ENCODE data around the gene SPDYE1.
"Not testable (repeated sequence)": the region's sequence is repeated elsewhere in the genome, so short reads cannot be mapped to it uniquely, and the experiment has no call there.

SPDYE1 gene

GRCh38 chr7:43977525-43977924 is 20.2 kb upstream of the SPDYE1 start:
- Mint-ChIP-seq H3K27ac (ENCODE audit: low read depth) (no peak overlapping the region), H3K4me3 (no peak overlapping the region), H3K27me3 (no peaks in the 10 kb centered on the region), H3K9me3 (no peaks in the 10 kb centered on the region), H3K36me3 (ENCODE audit: insufficient read depth) (no peaks in the 10 kb centered on the region), H3K4me1 (no peaks in the 10 kb centered on the region)
- no peak for ATAC-seq (replicated peaks; ENCODE audit: extremely low read depth, poor library complexity, severe bottlenecking)
- DNase-seq (ENCODE audit: low spot score in 2 of 2), result no peak

DNA sequence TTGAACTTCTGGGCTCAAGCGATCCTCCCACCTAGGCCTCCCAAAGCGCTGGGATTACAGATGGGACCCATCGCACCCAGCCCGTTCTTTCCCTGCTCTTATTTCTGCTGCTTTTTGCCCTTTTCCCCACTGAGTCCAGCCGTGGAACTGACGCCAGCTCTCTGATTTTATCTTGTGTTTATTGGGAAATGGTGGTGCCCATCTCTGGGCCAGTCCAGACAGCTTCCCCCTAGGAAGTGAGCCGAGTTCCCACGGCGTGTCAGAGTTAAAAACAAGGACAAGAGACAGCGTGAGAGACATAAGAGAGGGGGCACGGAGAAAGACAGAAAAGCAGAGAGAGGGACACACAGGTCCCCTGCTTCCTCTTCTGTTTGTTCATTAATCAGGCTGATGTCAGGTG is 19.6 kb upstream of the SPDYE1 start:
- not testable (repeated sequence) for H3K4me3 Mint-ChIP-seq; H3K4me1 Mint-ChIP-seq; ATAC-seq (replicated peaks; ENCODE audit: extremely low read depth, poor library complexity, severe bottlenecking); H3K36me3 Mint-ChIP-seq (ENCODE audit: insufficient read depth); DNase-seq (ENCODE audit: low spot score in 2 of 2); H3K27me3 Mint-ChIP-seq; H3K9me3 Mint-ChIP-seq; H3K27ac Mint-ChIP-seq (ENCODE audit: low read depth)

DNA sequence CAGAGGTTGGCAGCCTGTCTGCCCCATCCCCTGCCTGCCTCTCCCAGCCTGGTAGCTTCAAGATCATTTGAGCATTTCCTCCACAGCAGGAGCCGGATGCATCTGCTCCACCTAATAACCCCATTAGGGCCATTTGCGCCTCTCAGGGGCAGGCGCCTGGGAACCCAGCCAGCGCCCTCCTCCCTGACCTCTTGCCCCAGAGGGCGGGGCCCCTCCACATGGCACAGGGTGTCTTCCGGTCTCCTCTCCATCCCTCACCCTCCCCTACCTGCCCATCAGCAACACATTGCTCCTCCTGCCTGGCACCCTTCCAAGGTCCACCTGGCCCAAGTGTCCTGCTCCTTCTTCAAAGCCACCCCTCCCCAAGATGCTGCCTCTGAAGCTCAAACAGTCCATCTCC is 14.8 kb upstream of the SPDYE1 start:
- not testable (repeated sequence) for H3K4me3 Mint-ChIP-seq; H3K4me1 Mint-ChIP-seq; H3K36me3 Mint-ChIP-seq (ENCODE audit: insufficient read depth); H3K27me3 Mint-ChIP-seq; H3K27ac Mint-ChIP-seq (ENCODE audit: low read depth); DNase-seq (ENCODE audit: low spot score in 2 of 2); ATAC-seq (replicated peaks; ENCODE audit: extremely low read depth, poor library complexity, severe bottlenecking); H3K9me3 Mint-ChIP-seq

DNA sequence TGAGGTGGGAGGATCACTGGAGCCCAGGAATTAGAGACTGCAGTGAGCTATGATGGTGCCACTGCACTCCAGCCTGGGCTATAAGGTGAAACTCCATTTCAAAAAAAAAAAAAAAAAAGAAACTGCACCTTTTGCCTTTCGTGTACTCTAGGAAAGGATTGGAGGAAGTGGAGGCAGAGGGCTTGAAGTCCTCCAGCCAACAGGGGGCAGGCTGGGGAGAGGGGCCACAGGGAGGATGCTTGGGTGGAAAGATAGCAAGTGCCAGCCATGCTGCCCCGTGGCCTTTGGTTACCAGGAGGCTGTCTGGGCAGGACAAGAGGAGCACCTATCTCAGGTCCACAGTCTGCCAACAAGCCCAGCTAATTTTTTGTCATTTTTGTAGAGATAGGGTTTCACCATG is 14.0 kb upstream of the SPDYE1 start:
- H3K27ac Mint-ChIP-seq (ENCODE audit: low read depth); H3K27me3 Mint-ChIP-seq; DNase-seq (ENCODE audit: low spot score in 2 of 2); H3K36me3 Mint-ChIP-seq (ENCODE audit: insufficient read depth); ATAC-seq (replicated peaks; ENCODE audit: extremely low read depth, poor library complexity, severe bottlenecking); H3K9me3 Mint-ChIP-seq; H3K4me3 Mint-ChIP-seq; H3K4me1 Mint-ChIP-seq: not testable (repeated sequence)

- H3K4me1 Mint-ChIP-seq, H3K4me3 Mint-ChIP-seq: not testable (repeated sequence)
- ATAC-seq (replicated peaks; ENCODE audit: extremely low read depth, poor library complexity, severe bottlenecking), result peak; percentile 84
Measured at GRCh38 chr7:43985904-43986864, 11.5 kb upstream of the SPDYE1 start.

DNA sequence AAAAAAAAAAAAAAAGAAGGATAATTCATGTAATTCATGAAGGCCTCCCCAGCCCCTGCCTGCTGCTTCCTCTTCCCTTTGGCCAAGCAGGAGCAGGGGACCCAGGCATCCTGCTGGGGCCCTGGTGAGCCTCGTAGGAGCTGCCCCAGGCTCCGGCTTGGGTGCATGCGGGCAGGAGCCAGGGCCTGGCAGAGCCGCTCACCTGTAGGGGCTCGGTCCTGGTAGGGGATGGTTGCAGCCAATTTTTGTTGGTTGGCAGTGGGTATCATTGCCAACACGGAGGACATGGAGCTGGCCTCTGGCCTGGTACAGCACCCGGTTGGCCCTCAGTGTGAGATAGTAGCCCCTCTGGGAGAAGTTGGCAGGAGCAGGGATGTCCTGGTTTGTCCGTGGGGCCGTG is 10.2 kb upstream of the SPDYE1 start:
- not testable (repeated sequence) for H3K27ac Mint-ChIP-seq (ENCODE audit: low read depth); H3K36me3 Mint-ChIP-seq (ENCODE audit: insufficient read depth); H3K27me3 Mint-ChIP-seq; DNase-seq (ENCODE audit: low spot score in 2 of 2); ATAC-seq (replicated peaks; ENCODE audit: extremely low read depth, poor library complexity, severe bottlenecking); H3K4me1 Mint-ChIP-seq; H3K4me3 Mint-ChIP-seq; H3K9me3 Mint-ChIP-seq

More at GRCh38 chr7:43985904-43986864, 11.5 kb upstream of the SPDYE1 start:
- not testable (repeated sequence) for H3K9me3 Mint-ChIP-seq; H3K27ac Mint-ChIP-seq (ENCODE audit: low read depth); H3K36me3 Mint-ChIP-seq (ENCODE audit: insufficient read depth); H3K27me3 Mint-ChIP-seq
- DNase-seq (ENCODE audit: low spot score in 2 of 2), result peak in 1 of 2 donors; percentile 76

GRCh38 chr7:43990011-43990585 is 7.6 kb upstream of the SPDYE1 start:
- DNase-seq (ENCODE audit: low spot score in 2 of 2); H3K27ac Mint-ChIP-seq (ENCODE audit: low read depth); H3K27me3 Mint-ChIP-seq; H3K4me1 Mint-ChIP-seq; H3K9me3 Mint-ChIP-seq; ATAC-seq (replicated peaks; ENCODE audit: extremely low read depth, poor library complexity, severe bottlenecking); H3K4me3 Mint-ChIP-seq: not testable (repeated sequence)
- H3K36me3 Mint-ChIP-seq (ENCODE audit: insufficient read depth), result peaks cover 12% of the 10 kb centered on the region

- not testable (repeated sequence) for H3K27me3 Mint-ChIP-seq; ATAC-seq (replicated peaks; ENCODE audit: extremely low read depth, poor library complexity, severe bottlenecking); H3K4me3 Mint-ChIP-seq; H3K9me3 Mint-ChIP-seq; H3K27ac Mint-ChIP-seq (ENCODE audit: low read depth); H3K4me1 Mint-ChIP-seq; DNase-seq (ENCODE audit: low spot score in 2 of 2)
- H3K36me3 Mint-ChIP-seq (ENCODE audit: insufficient read depth), result peaks cover 12% of the 10 kb centered on the region
Measured at GRCh38 chr7:43990829-43991228, 6.9 kb upstream of the SPDYE1 start.

GRCh38 chr7:43992896-43993295 is 4.8 kb upstream of the SPDYE1 start:
- not testable (repeated sequence) for ATAC-seq (replicated peaks; ENCODE audit: extremely low read depth, poor library complexity, severe bottlenecking); H3K36me3 Mint-ChIP-seq (ENCODE audit: insufficient read depth); H3K27me3 Mint-ChIP-seq; H3K9me3 Mint-ChIP-seq; H3K27ac Mint-ChIP-seq (ENCODE audit: low read depth); H3K4me3 Mint-ChIP-seq; H3K4me1 Mint-ChIP-seq; DNase-seq (ENCODE audit: low spot score in 2 of 2)

DNA sequence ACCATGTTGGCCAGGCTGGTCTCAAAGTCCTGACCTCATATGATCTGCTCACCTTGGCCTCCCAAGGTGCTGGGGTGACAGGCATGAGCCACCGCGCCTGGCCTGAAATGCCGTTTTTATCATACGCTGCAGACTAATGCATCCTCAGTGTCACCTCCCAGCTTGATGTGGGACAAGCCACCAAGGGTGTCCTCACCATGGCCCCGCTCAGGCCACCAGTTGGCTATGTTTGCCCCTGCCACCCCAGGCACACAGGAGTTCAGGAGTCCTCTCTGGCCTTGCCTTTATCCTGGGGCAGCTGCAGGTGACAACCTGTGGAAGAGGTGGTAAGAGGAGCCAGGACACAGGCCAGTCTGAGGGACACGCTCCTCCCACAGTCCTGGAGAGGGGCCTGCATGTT is 3.0 kb upstream of the SPDYE1 start:
- DNase-seq (ENCODE audit: low spot score in 2 of 2); H3K36me3 Mint-ChIP-seq (ENCODE audit: insufficient read depth); H3K4me3 Mint-ChIP-seq; ATAC-seq (replicated peaks; ENCODE audit: extremely low read depth, poor library complexity, severe bottlenecking); H3K27me3 Mint-ChIP-seq; H3K4me1 Mint-ChIP-seq; H3K9me3 Mint-ChIP-seq; H3K27ac Mint-ChIP-seq (ENCODE audit: low read depth): not testable (repeated sequence)

- H3K27me3 Mint-ChIP-seq; H3K9me3 Mint-ChIP-seq; DNase-seq (ENCODE audit: low spot score in 2 of 2); H3K4me1 Mint-ChIP-seq; H3K4me3 Mint-ChIP-seq; H3K27ac Mint-ChIP-seq (ENCODE audit: low read depth); ATAC-seq (replicated peaks; ENCODE audit: extremely low read depth, poor library complexity, severe bottlenecking): not testable (repeated sequence)
- H3K36me3 Mint-ChIP-seq (ENCODE audit: insufficient read depth), result peaks cover 23% of the 10 kb centered on the region
Measured at GRCh38 chr7:44012081-44012480, 14.4 kb downstream of the SPDYE1 start.

GRCh38 chr7:44015090-44015489 is 17.4 kb downstream of the SPDYE1 start:
- not testable (repeated sequence) for H3K9me3 Mint-ChIP-seq; ATAC-seq (replicated peaks; ENCODE audit: extremely low read depth, poor library complexity, severe bottlenecking); H3K4me1 Mint-ChIP-seq; DNase-seq (ENCODE audit: low spot score in 2 of 2); H3K27ac Mint-ChIP-seq (ENCODE audit: low read depth); H3K27me3 Mint-ChIP-seq; H3K4me3 Mint-ChIP-seq
- peaks cover 18% of the 10 kb centered on the region for H3K36me3 Mint-ChIP-seq (ENCODE audit: insufficient read depth)

Data from central memory CD8-positive, alpha-beta T cell (primary cell).